ENCODE data around the gene ATG2A. TPM values are rescaled to one million over a fixed set of nuclear protein-coding genes. Genes with fewer than 3 reads are reported as not detected.

Gene ATG2A
- total RNA-seq, 1 donor from 2014 or later = 35.0 TPM

DNA sequence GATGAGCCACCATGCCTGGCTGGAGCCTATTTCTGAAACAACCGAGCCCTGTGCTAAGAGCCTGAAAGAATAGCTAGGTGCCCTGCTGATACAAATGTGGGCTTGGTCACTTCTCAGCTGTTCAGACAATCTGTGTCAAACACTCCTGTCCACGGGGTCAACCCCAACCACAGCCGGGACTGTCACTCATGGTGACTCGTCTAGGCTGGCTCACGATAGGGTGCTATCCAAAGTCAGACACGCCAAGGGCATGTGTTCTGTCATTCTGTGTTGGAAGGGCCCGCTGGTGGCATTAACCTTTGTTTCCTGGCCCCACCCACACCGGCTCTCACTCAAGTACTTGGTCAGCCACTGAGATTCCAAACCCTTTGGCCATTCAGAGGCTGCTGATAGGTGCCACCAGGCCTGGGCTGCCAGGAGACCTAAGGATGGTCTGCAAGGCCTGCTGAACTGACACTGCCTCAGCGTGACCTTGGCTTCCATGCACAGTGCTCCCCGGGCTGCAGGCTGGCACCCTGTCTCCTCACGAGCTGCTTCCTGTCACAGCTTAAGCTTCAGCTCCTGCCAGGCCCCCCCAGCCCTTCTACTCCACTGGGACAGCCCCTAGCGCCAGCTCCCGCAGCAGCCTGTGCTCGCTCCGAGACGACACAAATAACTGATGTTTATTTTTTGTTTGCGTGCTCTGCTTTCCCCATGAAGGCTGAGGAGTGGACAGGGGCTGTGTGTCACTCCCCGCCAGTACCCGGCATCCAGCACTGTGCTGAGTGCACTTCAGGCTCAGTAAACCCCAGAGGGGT, 58.3 kb downstream of the ATG2A start:
- DNase-seq (ENCODE audit: low spot score, unreplicated experiment) = no peak
- Mint-ChIP-seq H3K36me3 (ENCODE audit: insufficient read depth) (peaks cover 9% of the 10 kb centered on the region), H3K4me1 (ENCODE audit: low read depth) (no peaks in the 10 kb centered on the region), H3K4me3 (ENCODE audit: low read depth) (no peak overlapping the region), H3K9me3 (ENCODE audit: low read depth) (no peaks in the 10 kb centered on the region), H3K27me3 (no peaks in the 10 kb centered on the region), H3K27ac (no peak overlapping the region)
- TF ChIP-seq, protein P1, sequence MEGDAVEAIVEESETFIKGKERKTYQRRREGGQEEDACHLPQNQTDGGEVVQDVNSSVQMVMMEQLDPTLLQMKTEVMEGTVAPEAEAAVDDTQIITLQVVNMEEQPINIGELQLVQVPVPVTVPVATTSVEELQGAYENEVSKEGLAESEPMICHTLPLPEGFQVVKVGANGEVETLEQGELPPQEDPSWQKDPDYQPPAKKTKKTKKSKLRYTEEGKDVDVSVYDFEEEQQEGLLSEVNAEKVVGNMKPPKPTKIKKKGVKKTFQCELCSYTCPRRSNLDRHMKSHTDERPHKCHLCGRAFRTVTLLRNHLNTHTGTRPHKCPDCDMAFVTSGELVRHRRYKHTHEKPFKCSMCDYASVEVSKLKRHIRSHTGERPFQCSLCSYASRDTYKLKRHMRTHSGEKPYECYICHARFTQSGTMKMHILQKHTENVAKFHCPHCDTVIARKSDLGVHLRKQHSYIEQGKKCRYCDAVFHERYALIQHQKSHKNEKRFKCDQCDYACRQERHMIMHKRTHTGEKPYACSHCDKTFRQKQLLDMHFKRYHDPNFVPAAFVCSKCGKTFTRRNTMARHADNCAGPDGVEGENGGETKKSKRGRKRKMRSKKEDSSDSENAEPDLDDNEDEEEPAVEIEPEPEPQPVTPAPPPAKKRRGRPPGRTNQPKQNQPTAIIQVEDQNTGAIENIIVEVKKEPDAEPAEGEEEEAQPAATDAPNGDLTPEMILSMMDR (IDR thresholded peaks at IDR 0.05; ENCODE audit: unreplicated experiment) = no peak

DNA sequence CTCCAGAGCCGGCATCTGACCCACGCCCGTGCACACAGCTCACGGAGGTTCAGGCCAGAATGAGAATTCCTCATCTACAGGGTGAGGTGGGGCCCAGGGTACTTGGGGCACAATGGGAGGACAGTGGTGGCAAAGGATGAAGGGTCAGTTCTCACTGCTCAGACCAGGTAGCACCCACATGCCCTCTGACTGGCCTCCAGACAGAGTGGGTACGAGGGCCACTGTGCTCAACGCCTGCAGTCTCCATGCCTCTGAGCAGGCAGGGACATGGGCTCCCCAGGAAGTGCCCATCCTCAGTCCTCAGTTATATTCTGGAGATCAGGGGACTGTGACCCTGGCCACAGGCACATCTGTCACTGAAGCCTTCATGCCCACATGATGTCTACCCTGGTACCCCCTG, 59.5 kb downstream of the ATG2A start:
- H3K36me3 Mint-ChIP-seq (ENCODE audit: insufficient read depth) = peaks cover 9% of the 10 kb centered on the region
- no peaks in the 10 kb centered on the region for H3K27me3 Mint-ChIP-seq
- H3K4me3 Mint-ChIP-seq (ENCODE audit: low read depth) = no peak overlapping the region
- no peaks in the 10 kb centered on the region for H3K4me1 Mint-ChIP-seq (ENCODE audit: low read depth)
- DNase-seq (ENCODE audit: low spot score, unreplicated experiment) = no peak
- TF ChIP-seq, protein P1 (IDR thresholded peaks at IDR 0.05; ENCODE audit: unreplicated experiment) = no peak
- H3K27ac Mint-ChIP-seq = no peak overlapping the region
- H3K9me3 Mint-ChIP-seq (ENCODE audit: low read depth) = no peaks in the 10 kb centered on the region

DNA sequence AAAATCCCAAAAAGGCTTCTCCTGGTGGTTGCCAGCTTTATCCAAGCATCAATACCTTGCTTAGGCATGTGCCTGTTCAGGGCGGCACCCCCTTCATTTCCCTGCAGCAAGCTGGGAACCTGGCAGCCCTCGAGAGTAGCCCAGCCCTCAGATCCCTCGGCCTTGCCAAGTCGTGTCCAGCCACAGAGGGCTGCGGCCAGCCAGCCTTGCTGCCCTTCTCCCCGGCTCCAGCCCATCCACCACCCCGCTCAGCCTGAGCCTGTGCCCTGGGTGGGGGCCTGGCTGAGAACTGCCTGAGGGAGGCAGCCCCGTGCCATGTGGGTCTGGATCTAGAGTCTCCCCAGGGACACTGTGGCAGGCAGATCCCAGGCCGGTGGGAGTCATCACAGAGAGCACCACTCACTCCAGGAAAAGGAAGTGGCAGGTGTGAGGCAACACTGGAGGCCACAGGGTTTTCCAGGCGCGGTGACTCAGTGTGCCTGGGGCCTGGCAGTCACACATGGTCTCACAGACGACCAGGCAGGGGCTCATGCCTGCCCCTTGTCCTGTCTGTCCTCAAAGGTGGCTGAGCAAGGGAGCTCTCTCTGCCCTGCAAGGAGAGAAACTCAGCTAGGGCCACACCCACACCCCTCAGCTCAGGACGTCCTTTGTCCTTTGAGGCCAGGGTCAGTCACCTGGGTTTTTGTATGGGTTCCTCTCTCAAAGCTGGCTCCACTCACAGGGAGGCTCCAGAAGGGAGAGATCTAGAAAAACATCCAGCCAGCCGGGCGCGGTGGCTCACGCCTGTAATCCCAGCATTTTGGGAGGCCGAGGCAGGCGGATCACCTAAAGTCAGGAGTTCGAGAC, 60.4 kb downstream of the ATG2A start:
- no peak overlapping the region for H3K27ac Mint-ChIP-seq
- TF ChIP-seq, protein P1 (IDR thresholded peaks at IDR 0.05; ENCODE audit: unreplicated experiment) = no peak
- H3K4me3 Mint-ChIP-seq (ENCODE audit: low read depth) = no peak overlapping the region
- no peaks in the 10 kb centered on the region for H3K4me1 Mint-ChIP-seq (ENCODE audit: low read depth)
- H3K27me3 Mint-ChIP-seq = no peaks in the 10 kb centered on the region
- no peak for DNase-seq (ENCODE audit: low spot score, unreplicated experiment)
- no peaks in the 10 kb centered on the region for H3K9me3 Mint-ChIP-seq (ENCODE audit: low read depth)
- H3K36me3 Mint-ChIP-seq (ENCODE audit: insufficient read depth) = peaks cover 8% of the 10 kb centered on the region

DNA sequence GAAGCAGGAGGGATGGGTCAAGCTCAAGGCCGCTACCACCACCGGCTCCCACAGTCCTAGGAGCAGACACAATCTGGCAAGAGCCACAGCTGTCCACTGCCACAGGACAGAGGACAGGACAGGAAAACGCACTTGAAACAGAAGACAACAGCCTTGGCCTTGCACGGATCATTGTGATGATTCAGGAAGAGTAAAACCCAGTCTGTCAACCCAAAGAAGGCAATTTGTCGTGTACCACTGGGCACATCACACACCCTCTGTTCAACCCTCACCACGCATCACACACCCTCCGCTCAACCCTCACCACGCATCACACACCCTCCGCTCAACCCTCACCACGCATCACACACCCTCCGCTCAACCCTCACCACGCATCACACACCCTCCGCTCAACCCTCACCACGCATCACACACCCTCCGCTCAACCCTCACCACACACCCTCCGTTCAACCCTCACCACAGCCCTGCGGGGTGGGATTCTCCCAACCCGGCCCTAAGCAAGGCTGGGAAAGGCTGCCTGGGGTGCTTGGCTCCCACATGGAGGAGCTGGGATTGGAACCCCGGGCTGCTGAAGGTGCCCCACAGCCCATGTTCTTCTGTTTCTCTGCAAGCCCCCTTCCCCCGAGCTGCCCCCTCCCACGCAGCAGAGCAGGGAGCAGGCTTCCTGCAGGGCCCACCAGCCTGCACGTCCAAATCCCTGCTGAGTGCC, 61.3 kb downstream of the ATG2A start:
- Mint-ChIP-seq H3K36me3 (ENCODE audit: insufficient read depth) (peaks cover 8% of the 10 kb centered on the region), H3K27ac (peak overlapping the region; percentile 84), H3K4me1 (ENCODE audit: low read depth) (no peaks in the 10 kb centered on the region), H3K4me3 (ENCODE audit: low read depth) (no peak overlapping the region), H3K27me3 (no peaks in the 10 kb centered on the region), H3K9me3 (ENCODE audit: low read depth) (no peaks in the 10 kb centered on the region)
- TF ChIP-seq, protein P1 (IDR thresholded peaks at IDR 0.05; ENCODE audit: unreplicated experiment) = no peak
- DNase-seq (ENCODE audit: low spot score, unreplicated experiment) = no peak

Measured in progenitor cell of endocrine pancreas (in vitro differentiated cells).